HG03575 (cell line): Measurements from ENCODE around the gene RNASE2.
"Not testable (repeated sequence)": the region's sequence is repeated elsewhere in the genome, so short reads cannot be mapped to it uniquely, and the experiment has no call there.

Experiments
- ATAC-seq: cut with Tn5 transposase; IDR thresholded peaks from one replicate; pipeline ENCODE4 v1.9.1; 2021; ENCODE audit not compliant: unreplicated experiment, insufficient number of reproducible peaks, low FRiP score; ENCODE audit errors: extremely low read depth

The RNASE2 gene

DNA sequence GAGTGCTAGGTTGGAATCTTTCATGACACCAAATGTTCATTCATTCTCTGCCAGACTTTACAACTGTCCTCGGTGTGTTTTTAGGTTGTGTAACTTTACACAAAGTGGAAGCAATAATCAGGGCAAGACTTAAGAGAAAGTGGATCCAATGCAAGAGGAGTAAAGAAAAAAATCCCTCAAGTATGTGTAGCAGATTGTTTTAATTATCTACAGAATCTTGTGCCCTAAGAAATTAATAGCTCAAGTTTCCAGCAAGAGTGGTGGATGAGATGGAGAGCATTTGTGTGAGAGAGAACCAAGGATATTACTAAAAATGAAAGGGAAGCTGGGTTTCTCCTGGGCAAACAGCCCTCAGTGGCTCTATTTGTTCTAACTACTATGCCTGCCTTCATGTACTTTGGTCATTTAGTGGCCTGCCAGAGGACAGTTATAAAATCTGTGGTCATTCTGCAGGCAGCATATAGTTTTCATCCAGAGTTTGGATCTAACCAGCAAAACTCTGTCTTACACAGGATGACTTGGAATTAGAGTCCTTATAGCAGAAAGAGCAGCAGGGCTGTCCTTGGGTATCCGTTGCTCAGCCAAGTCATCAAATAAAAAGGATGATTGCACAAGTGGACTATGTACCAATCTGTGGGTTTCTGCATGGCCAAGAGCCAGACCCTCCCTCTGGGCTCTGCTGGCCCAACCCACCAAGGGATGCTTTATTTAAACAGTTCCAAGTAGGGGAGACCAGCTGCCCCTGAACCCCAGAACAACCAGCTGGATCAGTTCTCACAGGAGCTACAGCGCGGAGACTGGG is at the start of gene RNASE2:
Gene RNASE2 (plus strand): TSS at position 752 of the 802 bp plus-strand sequence. CDS start 285 bp downstream, outside the sequence.
- not testable (repeated sequence) for ATAC-seq

DNA sequence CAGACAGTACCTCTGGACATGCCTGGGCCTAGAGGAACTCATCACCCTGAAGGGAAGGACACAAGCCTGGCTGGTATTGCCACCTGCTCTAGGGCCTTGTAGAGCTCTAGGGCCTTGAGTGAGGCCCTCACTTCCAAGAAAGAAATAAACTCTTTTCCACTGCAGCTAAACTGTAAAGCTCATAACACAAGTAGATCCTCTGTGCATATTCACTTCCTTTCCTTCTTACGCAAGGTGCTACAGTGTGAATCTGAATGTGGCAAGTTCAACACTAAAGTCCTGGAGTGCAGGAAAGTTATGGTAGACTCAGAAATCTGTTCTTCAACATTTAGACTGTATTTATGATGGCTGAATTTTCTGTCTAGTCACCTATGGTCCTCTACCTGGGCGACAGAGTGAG is 49.6 kb upstream of the RNASE2 start:
- no peak for ATAC-seq

DNA sequence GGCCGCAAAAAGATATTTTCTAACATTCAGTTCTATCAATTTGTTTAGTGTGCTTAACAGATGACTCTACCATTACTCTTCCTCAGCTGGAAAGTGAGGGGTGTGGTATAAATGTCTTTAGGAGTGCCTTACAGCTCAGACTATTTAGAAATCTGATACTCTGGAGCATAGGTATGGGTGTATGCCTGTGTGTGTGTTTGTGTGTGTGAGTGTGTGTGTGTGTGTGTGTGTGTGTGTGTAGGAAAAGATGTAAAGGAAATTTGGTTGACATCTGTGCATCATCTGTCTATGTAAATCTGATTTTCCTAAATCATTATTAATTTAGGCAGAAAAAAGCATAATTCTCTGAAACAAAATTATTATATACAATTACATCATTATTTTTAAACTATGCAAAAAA is 48.1 kb upstream of the RNASE2 start:
- ATAC-seq: no peak

DNA sequence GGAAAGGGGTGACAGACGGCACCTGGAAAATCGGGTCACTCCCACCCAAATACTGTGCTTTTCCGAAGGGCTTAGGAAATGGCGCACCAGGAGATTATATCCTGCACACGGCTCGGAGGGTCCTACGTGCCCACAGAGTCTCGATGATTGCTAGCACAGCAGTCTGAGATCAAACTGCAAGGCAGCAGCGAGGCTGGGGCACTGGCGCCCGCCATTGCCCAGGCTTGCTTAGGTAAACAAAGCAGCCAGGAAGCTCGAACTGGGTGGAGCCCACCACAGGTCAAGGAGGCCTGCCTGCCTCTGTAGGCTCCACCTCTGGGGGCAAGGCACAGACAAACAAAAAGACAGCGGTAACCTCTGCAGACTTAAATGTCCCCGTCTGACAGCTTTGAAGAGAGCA is 44.5 kb upstream of the RNASE2 start:
- not testable (repeated sequence) for ATAC-seq

DNA sequence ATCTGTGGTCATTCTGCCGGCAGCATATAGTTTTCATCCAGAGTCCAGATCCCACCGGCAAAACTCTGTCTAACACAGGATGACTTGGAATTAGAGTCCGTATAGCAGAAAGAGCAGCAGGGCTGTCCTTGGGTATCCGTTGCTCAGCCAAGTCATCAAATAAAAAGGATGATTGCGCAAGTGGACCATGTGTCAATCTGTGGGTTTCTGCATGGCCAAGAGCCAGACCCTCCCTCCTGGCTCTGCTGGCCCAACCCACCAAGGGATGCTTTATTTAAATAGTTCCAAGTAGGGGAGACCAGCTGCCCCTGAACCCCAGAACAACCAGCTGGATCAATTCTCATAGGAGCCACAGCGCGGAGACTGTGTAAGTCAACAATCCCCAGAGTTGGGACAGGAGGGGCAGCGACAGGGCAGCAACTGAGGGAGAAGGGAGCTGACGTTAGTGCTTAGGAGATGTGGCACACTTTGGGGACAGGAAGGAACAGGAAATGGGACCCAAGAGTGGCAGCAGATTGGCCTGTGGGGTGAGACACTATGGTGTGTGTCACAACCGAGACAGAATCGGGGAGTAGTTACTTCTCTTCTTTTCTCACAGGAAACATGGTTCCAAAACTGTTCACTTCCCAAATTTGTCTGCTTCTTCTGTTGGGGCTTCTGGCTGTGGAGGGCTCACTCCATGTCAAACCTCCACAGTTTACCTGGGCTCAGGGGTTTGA is 36.1 kb upstream of the RNASE2 start:
- not testable (repeated sequence) for ATAC-seq

DNA sequence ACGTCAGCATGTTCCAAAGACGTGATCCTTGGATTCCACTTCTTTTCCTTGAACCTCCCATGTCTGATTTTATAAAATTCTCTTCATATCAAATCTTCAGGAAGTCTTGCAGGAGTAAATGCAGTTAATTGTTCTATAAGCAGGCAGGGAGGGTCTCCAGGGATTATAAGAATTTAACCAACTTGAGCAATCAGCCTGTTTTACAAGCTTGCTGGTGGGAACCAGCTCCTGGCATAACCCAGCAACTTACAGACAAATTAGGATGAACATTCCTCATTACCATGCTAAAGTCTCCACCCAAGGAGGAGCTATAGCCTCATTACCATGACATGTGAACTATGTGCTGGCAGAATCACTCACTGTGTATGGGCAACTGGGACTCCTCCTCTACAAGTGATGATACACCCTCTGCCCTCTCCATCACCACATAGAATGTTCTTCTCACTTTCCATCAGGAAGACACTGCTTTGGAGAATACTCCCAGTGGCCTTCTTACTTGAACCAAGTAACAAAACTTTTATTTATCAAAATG is 31.5 kb upstream of the RNASE2 start:
- not testable (repeated sequence) for ATAC-seq

DNA sequence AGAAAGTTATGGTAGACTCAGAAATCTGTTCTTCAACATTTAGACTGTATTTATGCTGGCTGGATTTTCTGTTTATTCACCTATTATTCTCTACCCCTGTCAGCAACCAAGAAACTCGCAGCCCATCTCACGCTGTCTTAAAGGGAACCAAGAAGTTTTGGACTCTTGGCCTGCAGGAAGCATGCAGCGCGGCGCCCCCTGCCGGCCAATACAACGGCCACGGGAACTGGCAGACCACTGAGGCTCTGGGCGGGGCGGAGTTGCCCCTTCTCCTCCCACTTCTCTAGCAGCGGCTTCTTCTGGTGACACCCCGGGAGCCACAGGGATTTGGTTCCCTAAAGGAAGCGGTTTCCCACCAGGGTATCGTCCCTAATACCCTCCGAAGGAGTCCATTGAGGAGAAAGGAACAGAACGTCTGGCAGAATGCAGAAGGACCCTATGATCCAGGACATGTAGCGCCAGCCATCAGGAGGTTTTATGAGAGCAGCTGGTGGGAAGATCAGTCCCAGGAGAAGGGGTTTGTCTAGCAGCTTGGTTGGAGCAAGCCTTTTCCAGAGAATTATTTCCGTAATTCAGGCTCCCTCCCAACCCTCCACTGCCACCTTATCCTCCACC is 21.0 kb upstream of the RNASE2 start:
- no peak for ATAC-seq

DNA sequence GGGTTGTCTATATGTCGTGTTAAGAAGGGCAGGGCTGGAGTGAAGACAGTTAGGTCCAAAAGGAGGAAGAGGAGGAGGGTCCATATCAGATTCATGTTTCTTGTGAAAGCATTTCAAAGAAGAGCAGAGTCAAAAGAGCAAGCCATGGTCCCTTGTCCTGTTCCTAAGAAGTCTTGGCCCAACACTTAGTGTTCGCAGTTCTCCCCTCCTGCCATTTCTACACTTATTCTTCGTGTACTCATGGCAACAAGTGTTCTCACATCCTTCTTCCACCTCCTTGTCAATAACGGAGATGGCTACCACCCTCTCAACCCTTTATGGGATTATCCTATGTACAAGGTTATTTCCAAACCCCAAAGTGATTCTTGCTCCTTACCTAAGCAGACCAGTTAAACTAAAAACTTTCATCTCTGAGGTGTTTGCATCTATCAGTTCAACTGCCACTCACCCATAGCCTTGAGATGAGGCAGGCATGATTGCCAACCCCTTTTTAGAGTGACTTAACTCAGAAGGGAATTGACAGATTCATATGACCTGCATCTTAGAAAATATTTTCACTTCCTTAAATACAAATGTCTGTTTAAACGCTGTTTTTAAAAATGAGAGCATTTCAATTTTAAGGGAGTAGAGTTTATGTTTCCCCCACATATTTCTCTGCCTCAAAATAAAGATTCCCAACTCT is 19.8 kb upstream of the RNASE2 start:
- ATAC-seq: no peak

DNA sequence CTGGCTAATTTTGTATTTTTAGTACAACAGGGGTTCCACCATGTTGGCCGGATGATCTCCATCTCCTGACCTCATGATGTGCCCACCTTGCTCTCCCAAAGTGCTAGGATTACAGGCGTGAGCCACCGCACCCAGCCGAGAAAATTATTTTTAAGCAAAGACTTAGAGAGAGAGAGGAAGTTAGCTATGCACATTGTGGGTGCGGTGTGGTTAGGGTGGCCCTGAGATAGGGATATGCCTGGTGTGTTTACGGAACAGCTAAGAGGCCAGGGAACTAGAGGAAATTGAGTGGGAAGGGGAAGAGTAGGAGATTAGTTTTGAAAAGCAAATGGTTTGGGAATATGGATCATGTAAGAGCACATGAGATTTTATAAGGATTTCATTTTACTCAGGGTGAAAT is 10.1 kb upstream of the RNASE2 start:
- not testable (repeated sequence) for ATAC-seq

DNA sequence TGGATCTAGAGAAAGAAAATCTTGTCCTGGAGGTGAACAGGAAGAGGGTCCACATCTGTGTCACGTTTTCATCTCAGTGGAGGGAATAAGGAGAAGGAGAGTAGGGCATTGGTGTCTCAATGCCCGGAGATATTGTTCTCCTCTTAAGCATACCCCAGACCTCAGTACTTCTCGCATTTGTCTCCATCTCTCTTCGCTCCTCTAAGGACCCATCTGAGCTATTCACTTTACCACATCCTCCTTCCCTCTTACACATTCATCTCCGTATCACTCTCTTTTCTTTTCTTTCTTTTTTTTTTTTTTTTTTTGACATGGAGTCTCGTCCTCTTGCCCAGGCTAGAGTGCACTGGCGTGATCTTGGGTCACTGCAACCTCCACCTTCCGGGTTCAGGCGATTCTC is 8.6 kb upstream of the RNASE2 start:
- ATAC-seq: not testable (repeated sequence)

DNA sequence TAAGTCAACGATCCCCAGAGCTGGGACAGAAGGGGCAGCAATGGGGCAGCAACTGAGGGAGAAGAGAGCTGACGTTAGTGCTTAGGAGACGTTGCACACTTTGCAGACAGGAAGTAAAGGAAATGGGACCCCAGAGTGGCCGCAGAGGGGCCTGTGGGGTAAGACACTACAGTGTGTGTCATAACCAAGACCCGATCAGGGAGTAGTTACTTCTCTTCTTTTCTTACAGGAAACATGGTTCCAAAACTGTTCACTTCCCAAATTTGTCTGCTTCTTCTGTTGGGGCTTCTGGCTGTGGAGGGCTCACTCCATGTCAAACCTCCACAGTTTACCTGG is 219 bp downstream of the RNASE2 start:
- not testable (repeated sequence) for ATAC-seq

DNA sequence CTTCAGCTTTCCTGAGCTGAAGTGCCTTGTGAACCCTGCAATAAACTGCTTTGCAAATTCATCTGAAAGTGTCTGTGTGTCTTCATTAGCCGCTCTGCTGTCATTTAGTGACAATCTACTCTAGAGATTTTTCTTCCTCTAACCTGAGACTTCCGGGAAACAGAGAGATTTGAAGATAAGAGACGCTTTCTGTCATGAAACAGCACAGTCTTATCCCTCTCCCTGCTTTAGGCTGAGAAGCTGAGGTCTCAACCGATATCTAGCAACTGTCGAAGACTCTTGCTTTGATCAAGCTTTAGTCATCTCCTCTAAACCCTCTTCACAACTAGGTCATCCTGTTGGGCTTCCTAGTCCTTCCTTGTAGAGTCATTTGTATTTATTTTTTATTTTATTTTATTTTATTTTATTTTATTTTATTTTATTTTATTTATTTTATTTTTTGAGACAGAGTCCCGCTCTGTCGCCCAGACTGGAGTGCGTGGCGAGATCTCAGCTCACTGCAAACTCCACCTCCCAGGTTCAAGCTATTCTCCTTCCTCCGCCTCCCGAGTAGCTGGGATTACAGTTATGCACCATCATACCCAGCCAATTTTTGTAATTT is 1.2 kb downstream of the RNASE2 start:
- no peak for ATAC-seq

DNA sequence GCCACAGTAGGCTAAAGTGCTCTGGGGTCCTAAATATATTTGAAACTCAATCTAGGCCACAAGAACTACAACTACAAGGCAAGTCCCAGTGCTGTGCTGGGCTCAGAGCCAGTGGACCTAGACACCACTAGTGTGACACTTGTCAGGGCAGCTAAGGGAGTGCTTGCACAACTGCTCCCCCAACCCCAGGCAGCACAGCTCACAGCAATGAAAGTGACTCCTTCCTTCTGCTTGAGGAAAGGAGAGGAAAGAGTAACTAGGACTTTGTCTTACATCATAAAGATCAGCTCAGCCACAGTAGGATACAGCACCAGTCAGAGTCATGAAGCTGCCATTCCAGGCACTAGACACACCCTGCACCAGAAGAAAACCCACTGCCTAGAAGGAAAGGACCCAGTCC is 3.7 kb downstream of the RNASE2 start:
- ATAC-seq: not testable (repeated sequence)

DNA sequence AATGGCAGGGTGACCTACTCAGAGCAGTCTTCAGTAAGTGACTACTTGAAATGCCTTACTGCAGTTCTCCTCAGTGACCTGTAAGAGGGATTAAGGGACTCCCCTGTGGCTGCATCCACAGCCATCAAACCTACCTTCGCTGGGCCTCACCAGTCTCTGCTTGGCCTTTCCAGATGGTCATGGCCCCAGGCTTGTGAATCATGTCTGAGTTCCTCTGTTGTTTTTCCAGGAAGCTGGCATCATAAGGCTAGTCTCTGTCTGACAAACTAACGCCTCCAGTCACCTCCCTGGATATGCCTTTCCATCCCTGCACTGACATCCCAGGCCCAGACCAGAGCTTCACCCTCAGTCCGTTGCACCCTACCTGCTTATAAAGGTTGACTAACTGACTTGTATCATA is 14.0 kb downstream of the RNASE2 start:
- ATAC-seq: no peak

DNA sequence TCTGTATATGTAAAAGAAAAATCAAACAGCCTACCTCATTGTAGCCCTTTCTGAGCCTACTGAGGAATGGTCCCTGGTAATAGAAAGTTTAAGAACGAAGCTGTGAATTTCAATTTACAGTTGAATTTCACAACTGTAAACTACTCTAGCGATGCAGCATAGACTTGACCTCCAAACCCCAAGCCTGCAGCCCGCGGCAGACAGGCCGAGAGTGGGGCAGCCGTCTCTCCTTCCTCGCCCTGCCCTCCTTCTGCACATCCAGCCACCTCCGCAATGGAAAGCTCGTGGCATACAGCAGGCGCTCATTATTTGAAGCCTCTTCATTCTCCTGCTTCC is 15.3 kb downstream of the RNASE2 start:
- ATAC-seq: no peak

DNA sequence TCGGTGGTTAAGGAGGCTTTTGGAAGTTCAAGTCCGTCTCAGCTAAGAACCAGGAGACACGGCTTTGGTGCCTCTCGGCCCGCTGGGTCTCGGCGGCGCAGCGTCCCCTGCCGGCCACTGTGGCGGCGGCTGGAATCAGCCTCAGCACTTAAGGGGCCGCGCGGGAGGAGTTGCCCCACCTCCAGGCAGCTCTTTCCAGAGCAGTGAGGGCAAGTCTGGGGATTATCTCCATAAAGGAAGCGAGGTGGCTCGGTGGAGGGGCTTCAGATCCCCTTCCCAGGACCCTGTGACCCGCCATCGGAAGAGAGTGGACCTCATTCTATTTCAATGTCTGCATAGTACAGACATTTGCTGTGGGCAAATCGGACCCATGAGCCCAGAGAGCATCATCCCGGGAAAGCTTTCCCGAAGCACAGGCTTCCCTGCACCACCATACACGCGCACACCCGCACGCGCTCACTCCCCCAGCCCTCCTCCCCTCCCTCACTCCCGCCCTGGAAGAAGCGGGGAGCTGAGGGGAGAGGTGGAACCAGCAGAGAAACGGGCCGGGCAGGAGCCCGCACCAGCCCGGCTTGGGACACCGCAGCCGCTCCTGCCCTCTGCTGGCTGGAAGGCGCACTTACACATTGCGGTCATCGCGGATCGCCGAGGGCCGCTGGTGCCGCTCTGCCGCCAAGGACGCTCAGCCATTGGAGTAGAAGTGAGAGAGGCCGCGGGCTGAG is 15.9 kb downstream of the RNASE2 start:
- ATAC-seq: peak; percentile 59

DNA sequence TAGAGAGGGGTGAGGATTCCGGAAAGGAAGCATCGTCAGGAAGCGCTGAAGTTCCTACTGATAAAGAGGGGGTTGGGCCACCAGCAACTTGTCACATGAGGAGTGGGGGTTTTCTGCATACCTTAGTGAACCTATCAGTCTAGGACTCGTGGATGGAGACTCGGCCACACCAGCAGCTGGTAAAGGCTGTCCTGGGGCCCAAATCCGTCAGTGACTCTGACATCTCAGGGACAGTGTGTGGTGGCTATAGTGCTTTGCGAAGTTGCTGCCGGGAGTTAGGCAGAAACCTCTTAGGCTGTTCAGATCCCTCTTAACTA is 16.4 kb downstream of the RNASE2 start:
- ATAC-seq: peak; percentile 19

DNA sequence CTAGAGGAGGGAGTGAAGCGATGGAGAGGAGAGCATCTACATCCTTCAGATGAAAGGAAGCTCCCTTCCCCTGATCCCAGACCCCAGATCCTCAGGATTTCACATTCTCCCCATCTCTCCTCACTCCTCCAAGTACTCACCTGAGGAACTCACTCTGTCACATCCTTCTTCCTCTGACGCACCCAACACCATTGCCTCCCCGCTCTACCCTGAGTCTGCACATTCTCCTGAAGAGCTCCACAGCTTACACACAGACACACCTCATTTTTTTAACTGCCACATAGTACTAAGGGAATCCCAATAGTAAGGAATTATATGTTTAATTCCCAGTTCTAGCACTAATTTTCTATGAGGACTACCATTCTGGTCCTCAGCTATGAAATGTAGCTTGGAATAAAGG is 18.2 kb downstream of the RNASE2 start:
- no peak for ATAC-seq

DNA sequence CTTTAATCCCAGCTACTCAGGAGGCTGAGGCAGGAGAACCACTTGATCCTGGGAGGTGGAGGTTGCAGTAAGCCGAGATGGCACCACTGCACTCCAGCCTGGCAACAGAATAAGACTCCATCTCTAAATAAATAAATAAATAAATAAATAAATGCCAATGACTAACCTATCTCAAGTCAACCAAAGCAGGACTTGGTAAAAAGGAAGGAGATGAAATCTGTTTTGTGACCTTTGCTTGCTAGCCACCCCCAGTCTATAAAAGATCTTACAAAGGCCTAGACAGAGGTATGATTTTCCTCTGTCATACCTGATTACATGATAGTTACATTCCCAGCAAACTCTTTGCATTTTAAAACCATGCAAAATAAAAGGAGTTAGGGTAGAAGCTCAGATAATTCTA is 21.0 kb downstream of the RNASE2 start:
- ATAC-seq: no peak
